Middle frontal gyrus (tissue), 1 donor: Measurements from ENCODE around the gene FAM32A.
"Not testable (repeated sequence)": the region's sequence is repeated elsewhere in the genome, so short reads cannot be mapped to it uniquely, and the experiment has no call there.

ENCODE experiments used
- DNase-seq: peaks from one replicate; pipeline ENCODE4 v3.0.0-alpha.2; 2015; ENCODE audit warnings: low spot score; ENCODE audit errors: extremely low spot score

The FAM32A gene

GRCh38 chr19:16164222-16164890 lies 20.9 kb upstream of the FAM32A start:
- no peak for DNase-seq

GRCh38 chr19:16166417-16166816 lies 18.8 kb upstream of the FAM32A start:
- no peak for DNase-seq

GRCh38 chr19:16167055-16167454 lies 18.2 kb upstream of the FAM32A start:
- DNase-seq: no peak

GRCh38 chr19:16168465-16169081 lies 16.6 kb upstream of the FAM32A start:
- DNase-seq: no peak

GRCh38 chr19:16170134-16170533 lies 15.1 kb upstream of the FAM32A start:
- no peak for DNase-seq

- DNase-seq: no peak
Observed at GRCh38 chr19:16175954-16176353, 9.3 kb upstream of the FAM32A start.

GRCh38 chr19:16178866-16179265 lies 6.3 kb upstream of the FAM32A start:
- not testable (repeated sequence) for DNase-seq

GRCh38 chr19:16180611-16181010 lies 4.6 kb upstream of the FAM32A start:
- no peak for DNase-seq

- DNase-seq: no peak
Observed at GRCh38 chr19:16184665-16185122, 516 bp upstream of the FAM32A start.

- no peak for DNase-seq
Observed at GRCh38 chr19:16185768-16186123, 536 bp downstream of the FAM32A start.

- DNase-seq: no peak
Observed at GRCh38 chr19:16188521-16188920, 3.3 kb downstream of the FAM32A start.

- no peak for DNase-seq
Observed at GRCh38 chr19:16190198-16190597, 5.0 kb downstream of the FAM32A start.

- no peak for DNase-seq
Observed at GRCh38 chr19:16190736-16191135, 5.5 kb downstream of the FAM32A start.

GRCh38 chr19:16191216-16191908 lies 6.2 kb downstream of the FAM32A start:
- DNase-seq: no peak

GRCh38 chr19:16193466-16193865 lies 8.3 kb downstream of the FAM32A start:
- DNase-seq: no peak

- DNase-seq: no peak
Observed at GRCh38 chr19:16197188-16197621, 12.0 kb downstream of the FAM32A start.

GRCh38 chr19:16197622-16198369 lies 12.6 kb downstream of the FAM32A start, which contains the start of gene AP1M1:
TSS of gene AP1M1 (plus strand) at chr19:16197911. CDS start at chr19:16198027, 116 bp downstream.
- DNase-seq: peak; percentile 96

- DNase-seq: no peak
Observed at GRCh38 chr19:16198370-16198651, 13.1 kb downstream of the FAM32A start.

- DNase-seq: no peak
Observed at GRCh38 chr19:16199275-16199932, 14.2 kb downstream of the FAM32A start.

GRCh38 chr19:16200038-16201010 lies 15.1 kb downstream of the FAM32A start:
- no peak for DNase-seq
